ENCODE measurements around the gene ADCYAP1R1.

DNA sequence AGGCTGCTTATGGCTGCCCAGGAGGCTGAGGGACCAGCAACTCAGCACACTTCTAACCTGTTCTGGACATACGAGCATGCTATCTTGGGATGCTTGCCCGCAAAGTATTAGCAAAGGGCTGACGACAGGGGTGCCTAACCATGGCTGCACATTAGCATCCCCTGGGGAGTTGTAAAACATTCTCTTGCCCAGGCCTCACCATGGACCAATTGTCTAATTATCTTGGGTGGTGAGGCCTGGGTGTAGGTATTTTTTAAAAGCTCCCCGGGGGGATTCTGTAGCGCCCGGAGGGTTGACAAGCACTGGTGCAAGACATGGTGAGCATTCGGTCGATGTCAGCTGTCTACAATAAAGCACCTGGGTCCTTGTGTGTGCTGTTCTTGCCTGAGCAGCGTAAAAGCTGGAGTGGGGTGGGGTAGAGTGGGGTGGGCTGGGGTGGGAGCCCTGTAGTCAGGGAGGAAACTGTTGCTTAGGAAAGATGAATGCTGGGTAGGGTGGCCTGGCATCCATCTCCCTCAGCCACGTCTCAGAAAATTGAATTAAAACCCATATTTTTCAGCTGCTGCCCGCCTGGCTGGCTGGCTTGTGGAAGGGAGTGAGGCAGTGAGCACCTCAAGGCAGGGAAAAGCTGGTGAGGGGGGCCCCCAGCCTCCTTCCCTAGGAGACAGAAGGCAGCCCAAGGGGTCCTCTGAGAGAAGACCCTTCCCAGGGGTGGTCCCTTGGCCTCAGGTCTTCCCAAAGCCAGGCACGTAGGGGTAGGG is 2.9 kb upstream of the ADCYAP1R1 start:
- TF ChIP-seq, protein P1, sequence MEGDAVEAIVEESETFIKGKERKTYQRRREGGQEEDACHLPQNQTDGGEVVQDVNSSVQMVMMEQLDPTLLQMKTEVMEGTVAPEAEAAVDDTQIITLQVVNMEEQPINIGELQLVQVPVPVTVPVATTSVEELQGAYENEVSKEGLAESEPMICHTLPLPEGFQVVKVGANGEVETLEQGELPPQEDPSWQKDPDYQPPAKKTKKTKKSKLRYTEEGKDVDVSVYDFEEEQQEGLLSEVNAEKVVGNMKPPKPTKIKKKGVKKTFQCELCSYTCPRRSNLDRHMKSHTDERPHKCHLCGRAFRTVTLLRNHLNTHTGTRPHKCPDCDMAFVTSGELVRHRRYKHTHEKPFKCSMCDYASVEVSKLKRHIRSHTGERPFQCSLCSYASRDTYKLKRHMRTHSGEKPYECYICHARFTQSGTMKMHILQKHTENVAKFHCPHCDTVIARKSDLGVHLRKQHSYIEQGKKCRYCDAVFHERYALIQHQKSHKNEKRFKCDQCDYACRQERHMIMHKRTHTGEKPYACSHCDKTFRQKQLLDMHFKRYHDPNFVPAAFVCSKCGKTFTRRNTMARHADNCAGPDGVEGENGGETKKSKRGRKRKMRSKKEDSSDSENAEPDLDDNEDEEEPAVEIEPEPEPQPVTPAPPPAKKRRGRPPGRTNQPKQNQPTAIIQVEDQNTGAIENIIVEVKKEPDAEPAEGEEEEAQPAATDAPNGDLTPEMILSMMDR (conservative IDR thresholded peaks at IDR 0.05): no peak
- TF ChIP-seq EZH2 (IDR thresholded peaks at IDR 0.05; ENCODE audit: low read depth): no peak

All from PC-9 (cell line).